GM12878 (cell line): ENCODE results near the gene CDK15. TPM values are rescaled to one million over a fixed set of nuclear protein-coding genes. Genes with fewer than 3 reads are reported as not detected.

Experiments
- ATAC-seq: fragments of 200-7000 bp; cut with Tn5 transposase; 3 replicates; pipeline ENCODE4 v1.9.1; 2020; ENCODE audit warnings: mild to moderate bottlenecking, moderate library complexity
- BruUV-seq: library from RNA; stranded (reverse); fragments of 400-500 nt; replicated peaks from 2 replicates; lab custom pipeline; 2021; lab: Mats Ljungman, UMichigan
- CTCF ChIA-PET: fragments of 300-600 bp; sonication (Branson Sonifier 250); formaldehyde crosslinking; extraction: SDS; loops from one replicate; lab custom pipeline; 2021; ENCODE audit warnings: inconsistent platforms; lab: Yijun Ruan, JAX
- POLR2A ChIA-PET: fragments of 350-600 bp; formaldehyde crosslinking; extraction: SDS; loops from one replicate; lab custom pipeline; 2021; ENCODE audit warnings: inconsistent platforms; lab: Charles Lee
- RAD21 ChIA-PET: fragments of 300-600 bp; sonication (Branson Sonifier 250); formaldehyde crosslinking; loops from one replicate; lab custom pipeline; 2023; ENCODE audit warnings: antibody characterized with exemption; ENCODE audit not compliant: unreplicated experiment; lab: Charles Lee
- SMC1A ChIA-PET: fragments of 300-600 bp; sonication (Branson Sonifier 250); formaldehyde crosslinking; loops from one replicate; lab custom pipeline; 2023; ENCODE audit not compliant: unreplicated experiment, uncharacterized antibody; lab: Charles Lee
- DNase-seq: peaks from one replicate; pipeline ENCODE4 v3.0.0-alpha.2; 2011; ENCODE audit warnings: low read depth, low spot score
- FAIRE-seq: peaks from 3 replicates; lab custom pipeline; 2011; peaks lifted over from hg19 to GRCh38; lab: Jason Lieb, UNC
- H2AFZ ChIP-seq: 2 replicates; pipeline ENCODE4 v1.6.0; 2011; ENCODE audit warnings: low read depth, low read length, control low read depth; ENCODE audit not compliant: control insufficient read depth
- H3K27ac ChIP-seq: 2 replicates; pipeline ENCODE4 v1.5.1; 2011; ENCODE audit warnings: control low read depth; ENCODE audit not compliant: control insufficient read depth, insufficient read depth
- H3K27me3 ChIP-seq, 2 experiments: replicated peaks in 1 of 2; 2 replicates each; pipeline versions ENCODE4 v1.6.0 to v1.6.1; 2011; ENCODE audit warnings: low read length in 1 of 2; ENCODE audit not compliant: control insufficient read depth in 2 of 2, insufficient read depth in 2 of 2
- H3K36me3 ChIP-seq, 2 experiments: 2 replicates each; pipeline ENCODE4 v1.5.1; 2011; ENCODE audit warnings: low read length in 1 of 2; ENCODE audit not compliant: control insufficient read depth in 2 of 2, insufficient read depth in 2 of 2
- H3K4me1 ChIP-seq: 2 replicates; pipeline ENCODE4 v1.6.1; 2011; ENCODE audit warnings: mild to moderate bottlenecking, low read length, moderate library complexity, mixed read lengths; ENCODE audit not compliant: control insufficient read depth, insufficient read depth
- H3K4me2 ChIP-seq: 2 replicates; pipeline ENCODE4 v1.6.0; 2011; ENCODE audit warnings: control low read depth; ENCODE audit not compliant: control insufficient read depth, insufficient read depth
- H3K4me3 ChIP-seq: fragments of 200-600 bp; sonication (generic); 2 replicates; pipeline ENCODE4 v1.5.1; 2016
- H3K79me2 ChIP-seq: 2 replicates; pipeline ENCODE4 v1.6.0; 2011; ENCODE audit warnings: low read length; ENCODE audit not compliant: control insufficient read depth, insufficient read depth
- H3K9ac ChIP-seq: 2 replicates; pipeline ENCODE4 v1.8.0; 2011; ENCODE audit warnings: low read length, control low read depth, mixed read lengths; ENCODE audit not compliant: control insufficient read depth, insufficient read depth
- H3K9me3 ChIP-seq: replicated peaks from 3 replicates; pipeline ENCODE4 v1.5.1; 2011; ENCODE audit warnings: mild to moderate bottlenecking, low read length; ENCODE audit not compliant: control insufficient read depth, insufficient read depth
- H4K20me1 ChIP-seq: 2 replicates; pipeline ENCODE4 v1.6.0; 2011; ENCODE audit not compliant: control insufficient read depth, insufficient read depth
- EGR1 ChIP-seq, 2 experiments: IDR thresholded peaks; 1 replicate in 1 of 2; 2 replicates in 1 of 2; pipeline ENCODE4 v1.6.1; 2011 to 2012; ENCODE audit warnings: low read depth in 2 of 2, low read length in 2 of 2, borderline replicate concordance in 1 of 2, mild to moderate bottlenecking in 1 of 2, moderate library complexity in 1 of 2
- MEF2A ChIP-seq: IDR thresholded peaks from 2 replicates; pipeline ENCODE4 v1.6.1; 2011; ENCODE audit warnings: low read depth, mild to moderate bottlenecking, low read length, moderate library complexity; ENCODE audit not compliant: insufficient read depth
- MEF2B ChIP-seq: fragments of 450-650 bp; IDR thresholded peaks from 2 replicates; pipeline ENCODE4 v1.6.1; 2018; ENCODE audit warnings: mild to moderate bottlenecking, moderate library complexity; ENCODE audit not compliant: partially characterized antibody, poor library complexity, severe bottlenecking
- PBX3 ChIP-seq: IDR thresholded peaks from 2 replicates; pipeline ENCODE4 v1.6.1; 2011; ENCODE audit warnings: mild to moderate bottlenecking, low read depth, low read length, moderate library complexity; ENCODE audit not compliant: insufficient replicate concordance
- RELB ChIP-seq: fragments of 450-650 bp; IDR thresholded peaks from 2 replicates; pipeline ENCODE4 v1.6.1; 2017; ENCODE audit warnings: low read depth, mild to moderate bottlenecking, moderate library complexity
- SMAD1 ChIP-seq: fragments of 450-650 bp; IDR thresholded peaks from 2 replicates; pipeline ENCODE4 v1.6.1; 2018; ENCODE audit warnings: mild to moderate bottlenecking, low read depth; ENCODE audit not compliant: partially characterized antibody
- SRF ChIP-seq, 2 experiments: IDR thresholded peaks; 2 replicates each; pipeline ENCODE4 v1.6.1; 2011; ENCODE audit warnings: low read depth in 2 of 2, low read length in 2 of 2, mild to moderate bottlenecking in 1 of 2, moderate library complexity in 1 of 2
- TCF12 ChIP-seq: IDR thresholded peaks from 2 replicates; pipeline ENCODE4 v1.6.1; 2011; ENCODE audit warnings: low read depth, mild to moderate bottlenecking, low read length
- ZBTB11 ChIP-seq: fragments of 450-650 bp; formaldehyde crosslinking; IDR thresholded peaks from 2 replicates; pipeline ENCODE4 v1.5.0; 2022; ENCODE audit warnings: mild to moderate bottlenecking, missing genetic modification characterization
- ZNF217 ChIP-seq: fragments of 450-650 bp; IDR thresholded peaks from 2 replicates; pipeline ENCODE4 v1.6.1; 2017; ENCODE audit warnings: antibody characterized with exemption, mild to moderate bottlenecking
- WGBS: methylation state at CpG from one replicate; pipeline ENCODE4 v1.1.6; 2016; ENCODE audit warnings: low lambda C conversion rate; ENCODE audit not compliant: insufficient replicate concordance, insufficient coverage; ENCODE audit errors: missing lambda C conversion rate; 5-methylcytosine and 5-hydroxymethylcytosine counted together
- in situ Hi-C: fragments of 300-500 bp; cut with MboI; formaldehyde crosslinking; loops from 9 replicates; pipeline ENCODE4 v1.14.3; 2018; ENCODE audit warnings: mixed read lengths
- intact Hi-C: fragments of 100-400 bp; cut with micrococcal nuclease; formaldehyde crosslinking; loops from one replicate; pipeline ENCODE4 v1.14.2; 2022; ENCODE audit not compliant: unreplicated experiment
- polyA plus RNA-seq, 11 experiments: library from polyadenylated mRNA; depleted of rRNA in 4 of 11; unstranded in 6 of 11; stranded (reverse) in 5 of 11; fragments of >200 nt; fragmentation: Nextera tagmentation in 4 of 11; fragmentation: Illumina TruSeq in 1 of 11; extraction: Ambion mirVana in 4 of 11; extraction: Trizol in 1 of 11; gene quantifications; 1 replicate in 1 of 11; 2 replicates in 10 of 11; pipeline versions ENCODE4 v1.2.1 to v1.2.3, GENCODE V29; 2011 to 2016; ENCODE audit warnings: inconsistent platforms in 2 of 11, missing spikeins in 2 of 11, low read depth in 1 of 11
- total RNA-seq, 4 experiments: library from RNA; depleted of rRNA in 3 of 4; stranded (reverse); fragments of >200 nt in 3 of 4; fragmentation: Illumina TruSeq in 1 of 4; extraction: Trizol in 1 of 4; gene quantifications; 2 replicates each; pipeline versions ENCODE4 v1.2.1 to v1.2.3, GENCODE V29; 2013 to 2021
- TF ChIP-seq, protein P1 (sequence below): fragments of 150-350 bp; IDR thresholded peaks from 2 replicates; pipeline ENCODE4 v1.6.1; 2014; ENCODE audit warnings: mild to moderate bottlenecking, low read depth, low read length

The CDK15 gene
- total and polyA plus RNA-seq, 10 of the 15 experiments (the other 5 are each of a cell fraction or from before 2014, with no cell fraction given), result 0.01 to 0.04 TPM; not detected in 8

GRCh38 chr2:201882353-201883090 is 76.2 kb downstream of the CDK15 start (continued):
- TF ChIP-seq RELB, result peak; percentile 51; the same call in 1 of the 2 replicates

DNA sequence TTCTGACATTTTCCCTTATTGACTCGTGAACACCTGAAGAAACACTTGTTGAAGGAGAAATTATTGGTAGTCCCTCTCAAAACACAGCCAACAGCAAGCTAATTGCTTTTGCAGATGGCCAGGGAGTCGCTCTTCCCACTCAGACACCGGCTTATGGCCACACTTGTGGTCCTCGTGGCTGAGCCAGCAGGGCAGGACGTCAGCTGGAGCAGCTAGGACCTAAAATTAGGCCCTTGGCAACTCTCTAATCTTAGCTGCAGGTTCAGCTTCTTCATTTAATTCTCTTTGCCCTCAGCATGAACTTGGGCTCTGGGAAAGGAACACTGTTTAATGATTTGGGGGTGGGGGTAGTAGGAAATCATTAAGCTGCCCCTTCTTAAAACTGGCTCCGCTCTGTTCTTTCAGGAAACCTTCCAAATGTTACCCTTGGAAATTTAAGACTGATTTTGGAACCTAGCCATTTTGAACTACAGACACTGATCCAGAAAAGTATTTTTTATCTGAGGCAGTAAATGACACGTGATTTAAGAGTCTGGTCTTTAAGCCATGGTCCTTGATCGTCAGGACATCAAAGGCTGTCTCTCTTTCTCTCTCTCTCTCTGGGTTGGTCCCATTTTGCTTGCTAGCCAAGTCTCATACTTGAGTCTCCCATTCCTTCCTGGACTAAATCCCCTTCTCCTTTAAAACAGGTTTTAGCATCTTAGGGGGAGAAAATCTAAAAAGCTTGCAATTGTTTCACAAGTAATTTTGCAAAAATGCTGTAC is 77.5 kb downstream of the CDK15 start:
- SMC1A ChIA-PET, result interaction anchor here (1.1 kb wide), 1 partner anchor 9 kb away, joined by 8 read pairs; no protein-coding TSS in a partner anchor
- no peak for DNase-seq
- no peak for FAIRE-seq
- H3K36me3 ChIP-seq, result no peaks in the 10 kb centered on the region
- CTCF ChIA-PET, result no interaction called here
- no peaks in the 10 kb centered on the region for H3K9me3 ChIP-seq
- RAD21 ChIA-PET, result interaction anchor here (1.2 kb wide), 1 partner anchor 23 kb away, joined by 3 read pairs; no protein-coding TSS in a partner anchor
- POLR2A ChIA-PET, result interaction anchor here (0.6 kb wide), 1 partner anchor 12 kb away, joined by 3 read pairs; no protein-coding TSS in a partner anchor
- no peak overlapping the region for H3K4me3 ChIP-seq
- H2AFZ ChIP-seq, result no peak overlapping the region
- H3K4me2 ChIP-seq, result no peak overlapping the region
- in situ Hi-C loops, result no loop called here
- no peaks in the 10 kb centered on the region for H3K79me2 ChIP-seq
- no peak overlapping the region for H3K27ac ChIP-seq
- peaks cover 0 to 4% of the 10 kb centered on the region in 2 experiments; a peak in 1 of 4 replicates for H3K27me3 ChIP-seq
- no peaks in the 10 kb centered on the region for H4K20me1 ChIP-seq
- no TSS peak for BruUV-seq
- intact Hi-C loops, result no loop called here
- 14% methylated on average over 8 of the region's 8 CpGs for WGBS
- ATAC-seq, result no peak
- H3K9ac ChIP-seq, result no peak overlapping the region
- peaks cover 3% of the 10 kb centered on the region for H3K4me1 ChIP-seq
- TF ChIP-seq SMAD1 (no peak), SRF (IDR thresholded peaks at IDR 0.05; ENCODE audit: low read depth in 2 of 2, low read length in 2 of 2) (no peak), MEF2A (no peak), MEF2B (no peak), EGR1 (IDR thresholded peaks at IDR 0.05; ENCODE audit: borderline replicate concordance in 1 of 2, low read depth in 2 of 2, low read length in 2 of 2) (no peak), ZBTB11 (CRISPR knock-in tag) (no peak), PBX3 (no peak), ZNF217 (no peak), TCF12 (no peak)
- TF ChIP-seq, protein P1, sequence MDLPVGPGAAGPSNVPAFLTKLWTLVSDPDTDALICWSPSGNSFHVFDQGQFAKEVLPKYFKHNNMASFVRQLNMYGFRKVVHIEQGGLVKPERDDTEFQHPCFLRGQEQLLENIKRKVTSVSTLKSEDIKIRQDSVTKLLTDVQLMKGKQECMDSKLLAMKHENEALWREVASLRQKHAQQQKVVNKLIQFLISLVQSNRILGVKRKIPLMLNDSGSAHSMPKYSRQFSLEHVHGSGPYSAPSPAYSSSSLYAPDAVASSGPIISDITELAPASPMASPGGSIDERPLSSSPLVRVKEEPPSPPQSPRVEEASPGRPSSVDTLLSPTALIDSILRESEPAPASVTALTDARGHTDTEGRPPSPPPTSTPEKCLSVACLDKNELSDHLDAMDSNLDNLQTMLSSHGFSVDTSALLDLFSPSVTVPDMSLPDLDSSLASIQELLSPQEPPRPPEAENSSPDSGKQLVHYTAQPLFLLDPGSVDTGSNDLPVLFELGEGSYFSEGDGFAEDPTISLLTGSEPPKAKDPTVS, result no peak
